Stomach (tissue), 9 donors: ENCODE results near the gene PPP1R37. TPM values are rescaled to one million over a fixed set of nuclear protein-coding genes. Genes with fewer than 3 reads are reported as not detected.

ENCODE experiments used
- DNase-seq, 2 donors: peaks; one replicate each; pipeline versions ENCODE4 v3.0.0 to v3.0.0-alpha.2; 2013 to 2019
- H3K27ac ChIP-seq, 5 donors: fragments of 200-600 bp in 4 of 5; sonication (generic) in 4 of 5; one replicate each; pipeline ENCODE4 v1.5.1; 2013 to 2019; ENCODE audit warnings: mild to moderate bottlenecking in 1 of 5, moderate library complexity in 1 of 5
- H3K27me3 ChIP-seq, 3 donors: fragments of 200-600 bp; sonication (generic); one replicate each; pipeline ENCODE4 v1.5.1; 2017 to 2019; ENCODE audit warnings: mixed run types in 1 of 3
- H3K36me3 ChIP-seq, 4 donors: fragments of 200-600 bp; sonication (generic); 1 replicate in 3 of 4; 2 replicates in 1 of 4; pipeline ENCODE4 v1.5.1; 2016 to 2019
- H3K4me1 ChIP-seq, 4 donors: fragments of 200-600 bp; sonication (generic); one replicate each; pipeline ENCODE4 v1.5.1; 2016 to 2019
- H3K4me3 ChIP-seq, 4 donors: fragments of 200-600 bp; sonication (generic) in 3 of 4; one replicate each; pipeline ENCODE4 v1.5.1; 2016 to 2019; ENCODE audit warnings: mild to moderate bottlenecking in 1 of 4
- H3K9me3 ChIP-seq, 4 donors: fragments of 200-600 bp; sonication (generic); one replicate each; pipeline ENCODE4 v1.5.1; 2016 to 2019
- CTCF ChIP-seq, 7 experiments: fragments of 450-650 bp in 4 of 7; fragments of 200-600 bp in 3 of 7; sonication (generic) in 3 of 7; IDR thresholded peaks; one replicate each; pipeline ENCODE4 v1.5.1; 2016 to 2019; ENCODE audit warnings: antibody characterized with exemption in 7 of 7, control low read depth in 2 of 7, mild to moderate bottlenecking in 1 of 7
- EP300 ChIP-seq: sonication (generic); formaldehyde crosslinking; IDR thresholded peaks from one replicate; pipeline ENCODE4 v1.6.1; 2017; ENCODE audit warnings: antibody characterized with exemption
- POLR2A ChIP-seq, 4 donors: fragments of 450-650 bp; IDR thresholded peaks; one replicate each; pipeline ENCODE4 v1.6.1; 2016; ENCODE audit warnings: antibody characterized with exemption in 4 of 4, control low read depth in 2 of 4, mild to moderate bottlenecking in 1 of 4, moderate library complexity in 1 of 4
- POLR2AphosphoS5 ChIP-seq, 3 donors: sonication (generic); formaldehyde crosslinking; IDR thresholded peaks; one replicate each; pipeline ENCODE4 v1.6.1; 2016; ENCODE audit warnings: antibody characterized with exemption in 3 of 3
- WGBS, 5 donors: extraction: QIAGEN DNeasy Blood & Tissue Kit in 3 of 5; methylation state at CpG; one replicate each; pipeline versions ENCODE4 v1.1.5 to v1.1.7; 2013 to 2018; 5-methylcytosine and 5-hydroxymethylcytosine counted together
- intact Hi-C: fragments of 100-400 bp; cut with DNase I; formaldehyde crosslinking; loops from one replicate; pipeline ENCODE4 v1.15.1; 2023; ENCODE audit warnings: low total_unique reads
- polyA plus RNA-seq, 3 donors: library from polyadenylated mRNA; stranded (reverse); fragments of 200-250 nt; gene quantifications; one replicate each; pipeline ENCODE4 v1.2.3, GENCODE V29; 2013
- total RNA-seq, 5 donors: library from RNA; depleted of rRNA; stranded (reverse); fragments of >200 nt; gene quantifications; one replicate each; pipeline versions ENCODE4 v1.1.0 to v1.2.3, GENCODE V29; 2014 to 2016
- donor health status: healthy with polysubstance abuse.
- donor health status: Bipolar disorder and iron deficiency.
- donor health status: healthy.

Gene PPP1R37
- total and polyA plus RNA-seq, 8 donors = 25.7 to 268 (median 53.9) TPM

GRCh38 chr19:45100201-45100600, 7.2 kb downstream of the PPP1R37 start:
- 22 to 62% (median 29%) methylated on average over 3 of the region's 3 CpGs for WGBS, 5 donors
- peaks cover 99 to 100% (median 100%) of the 10 kb centered on the region in 4 donors for H3K4me1 ChIP-seq
- H3K36me3 ChIP-seq = no peaks in the 10 kb centered on the region
- TF ChIP-seq CTCF (IDR thresholded peaks at IDR 0.05) (no peak), POLR2AphosphoS5 (IDR thresholded peaks at IDR 0.05) (peak in 2 of 3 donors; percentile 42 to 71)
- no peaks in the 10 kb centered on the region for H3K27me3 ChIP-seq
- H3K27ac ChIP-seq = peak overlapping the region; percentile 82 to 94 (median 87)
- H3K9me3 ChIP-seq = no peaks in the 10 kb centered on the region
- intact Hi-C loops = no loop called here
- no peak for DNase-seq
- H3K4me3 ChIP-seq = peak overlapping the region in 2 of 4 donors; percentile 3 to 8

- H3K36me3 ChIP-seq = no peaks in the 10 kb centered on the region
- no peak for TF ChIP-seq POLR2AphosphoS5 (IDR thresholded peaks at IDR 0.05)
- H3K27me3 ChIP-seq = no peaks in the 10 kb centered on the region
- intact Hi-C loops = no loop called here
- WGBS, 5 donors = 32 to 60% (median 44%) methylated on average over 8 of the region's 8 CpGs
- no peaks in the 10 kb centered on the region for H3K9me3 ChIP-seq
- peaks cover 98 to 100% (median 100%) of the 10 kb centered on the region in 4 donors for H3K4me1 ChIP-seq
- H3K4me3 ChIP-seq = no peak overlapping the region
- peak in 1 of 2 donors; percentile 71 for DNase-seq
- peak overlapping the region; percentile 82 to 94 (median 87) for H3K27ac ChIP-seq
These were observed 7.9 kb downstream of the PPP1R37 start for GRCh38 chr19:45100846-45101252.

GRCh38 chr19:45101806-45102205, 8.8 kb downstream of the PPP1R37 start:
- no peak for DNase-seq
- TF ChIP-seq CTCF (IDR thresholded peaks at IDR 0.05) (no peak), EP300 (no peak), POLR2AphosphoS5 (IDR thresholded peaks at IDR 0.05) (no peak), POLR2A (IDR thresholded peaks at IDR 0.05) (no peak)
- Histone ChIP-seq H3K9me3 (no peaks in the 10 kb centered on the region), H3K4me1 (peaks cover 88 to 96% (median 94%) of the 10 kb centered on the region in 4 donors), H3K27me3 (no peaks in the 10 kb centered on the region), H3K27ac (peak overlapping the region; percentile 82 to 94 (median 87)), H3K36me3 (no peaks in the 10 kb centered on the region), H3K4me3 (no peak overlapping the region)
- intact Hi-C loops = no loop called here
- 57 to 72% (median 67%) methylated on average over 7 to 8 of the region's 8 CpGs for WGBS, 5 donors

DNA sequence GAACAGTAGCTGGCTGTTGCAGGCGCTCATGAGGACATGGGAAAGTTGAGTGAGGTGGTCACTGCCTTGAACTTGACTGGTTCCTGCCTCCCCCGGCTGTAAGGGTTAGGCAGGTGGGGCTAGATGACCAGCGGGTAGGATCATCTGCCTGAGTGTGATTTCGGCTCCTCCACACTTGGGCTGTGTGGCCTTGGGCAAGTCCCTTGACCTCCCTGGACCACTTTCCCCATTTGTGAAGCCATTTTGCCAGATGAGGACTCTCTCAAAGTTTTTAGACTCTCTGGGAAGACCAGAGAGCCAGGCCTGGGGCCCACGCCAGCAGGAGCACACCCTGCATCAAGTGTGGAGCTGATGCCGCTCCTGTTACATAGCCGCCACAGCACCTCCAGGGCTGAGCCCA, 9.5 kb downstream of the PPP1R37 start:
- WGBS, 5 donors = 91 to 96% (median 94%) methylated on average over 6 to 7 of the region's 7 CpGs
- DNase-seq = no peak
- H3K27me3 ChIP-seq = no peaks in the 10 kb centered on the region
- TF ChIP-seq EP300 = no peak
- no peak for TF ChIP-seq CTCF (IDR thresholded peaks at IDR 0.05)
- TF ChIP-seq POLR2AphosphoS5 (IDR thresholded peaks at IDR 0.05) = no peak
- no peak for TF ChIP-seq POLR2A (IDR thresholded peaks at IDR 0.05)
- H3K4me3 ChIP-seq = no peak overlapping the region
- H3K9me3 ChIP-seq = no peaks in the 10 kb centered on the region
- peaks cover 81 to 92% (median 88%) of the 10 kb centered on the region in 4 donors for H3K4me1 ChIP-seq
- no peaks in the 10 kb centered on the region for H3K36me3 ChIP-seq
- intact Hi-C loops = no loop called here
- peak overlapping the region; percentile 17 to 94 (median 87) for H3K27ac ChIP-seq

- no peaks in the 10 kb centered on the region for H3K27me3 ChIP-seq
- peak in 1 of 2 donors; percentile 65 for DNase-seq
- H3K4me3 ChIP-seq = no peak overlapping the region
- H3K36me3 ChIP-seq = no peaks in the 10 kb centered on the region
- peaks cover 75 to 92% (median 81%) of the 10 kb centered on the region in 4 donors for H3K4me1 ChIP-seq
- H3K27ac ChIP-seq = peak overlapping the region; percentile 17 to 94 (median 87)
- no peaks in the 10 kb centered on the region for H3K9me3 ChIP-seq
- no peak for TF ChIP-seq POLR2AphosphoS5 (IDR thresholded peaks at IDR 0.05)
- TF ChIP-seq EP300 = no peak
- TF ChIP-seq CTCF (IDR thresholded peaks at IDR 0.05) = no peak
- no peak for TF ChIP-seq POLR2A (IDR thresholded peaks at IDR 0.05)
- intact Hi-C loops = no loop called here
- WGBS, 5 donors = 39 to 48% (median 45%) methylated on average over 9 to 15 of the region's 15 CpGs
These were observed 10.2 kb downstream of the PPP1R37 start for GRCh38 chr19:45103156-45103507.
